Activated T-cell treated with anti-CD3 and anti-CD28 coated beads, Interleukin-2, amount 50 U/mL, for 24 hours (primary cell): ENCODE measurements around the gene TMEM91.

ENCODE experiments used
- DNase-seq: peaks from one replicate; pipeline ENCODE4 v3.0.0-alpha.2; 2020
- H3K27ac Mint-ChIP-seq: 2 replicates; pipeline ENCODE4 v1.8.0; 2020; ENCODE audit warnings: mild to moderate bottlenecking, mixed read lengths
- H3K27me3 Mint-ChIP-seq: 2 replicates; pipeline ENCODE4 v1.8.0; 2020; ENCODE audit warnings: mixed read lengths
- H3K36me3 Mint-ChIP-seq: 2 replicates; pipeline ENCODE4 v1.8.0; 2020; ENCODE audit warnings: low read depth, mixed read lengths
- H3K4me1 Mint-ChIP-seq: 2 replicates; pipeline ENCODE4 v1.8.0; 2020; ENCODE audit warnings: low read depth, mixed read lengths
- H3K4me3 Mint-ChIP-seq: 2 replicates; pipeline ENCODE4 v1.8.0; 2020; ENCODE audit warnings: mild to moderate bottlenecking, moderate library complexity, mixed read lengths
- H3K9me3 Mint-ChIP-seq: 2 replicates; pipeline ENCODE4 v1.8.0; 2020; ENCODE audit warnings: mixed read lengths

Gene TMEM91

GRCh38 chr19:41376241-41376997 lies at the start of gene TMEM91:
TSS of gene TMEM91 (plus strand) at chr19:41376533. CDS start at chr19:41378310, 1,777 bp downstream.
- Mint-ChIP-seq H3K27me3 (no peaks in the 10 kb centered on the region), H3K4me1 (peaks cover 14% of the 10 kb centered on the region), H3K36me3 (peaks cover 2% of the 10 kb centered on the region), H3K27ac (peak within 1 kb of the TSS; percentile 68), H3K9me3 (no peaks in the 10 kb centered on the region), H3K4me3 (peak within 1 kb of the TSS; percentile 65)
- DNase-seq: peak; percentile 50

GRCh38 chr19:41327076-41327575 lies 49.2 kb upstream of the TMEM91 start:
- DNase-seq: no peak
- peak overlapping the region; percentile 98 for H3K27ac Mint-ChIP-seq
- peak overlapping the region; percentile 76 for H3K4me3 Mint-ChIP-seq
- peaks cover 72% of the 10 kb centered on the region for H3K36me3 Mint-ChIP-seq
- H3K9me3 Mint-ChIP-seq: no peaks in the 10 kb centered on the region
- peaks cover 75% of the 10 kb centered on the region for H3K4me1 Mint-ChIP-seq
- H3K27me3 Mint-ChIP-seq: no peaks in the 10 kb centered on the region

- Mint-ChIP-seq H3K9me3 (no peaks in the 10 kb centered on the region), H3K27ac (peak overlapping the region; percentile 99), H3K27me3 (no peaks in the 10 kb centered on the region), H3K4me3 (peak overlapping the region; percentile 77), H3K36me3 (peaks cover 72% of the 10 kb centered on the region), H3K4me1 (peaks cover 75% of the 10 kb centered on the region)
- DNase-seq: peak; percentile 89
Measured at GRCh38 chr19:41327576-41328156, 48.7 kb upstream of the TMEM91 start.

- no peak for DNase-seq
- peaks cover 70% of the 10 kb centered on the region for H3K36me3 Mint-ChIP-seq
Measured at GRCh38 chr19:41328157-41328841, 48.0 kb upstream of the TMEM91 start.

GRCh38 chr19:41328842-41329225 lies 47.5 kb upstream of the TMEM91 start:
- Mint-ChIP-seq H3K36me3 (peaks cover 73% of the 10 kb centered on the region), H3K4me1 (peaks cover 72% of the 10 kb centered on the region), H3K27ac (peak overlapping the region; percentile 99), H3K9me3 (no peaks in the 10 kb centered on the region), H3K4me3 (peak overlapping the region; percentile 77), H3K27me3 (no peaks in the 10 kb centered on the region)
- DNase-seq: no peak

More at GRCh38 chr19:41328157-41328841, 48.0 kb upstream of the TMEM91 start:
- Mint-ChIP-seq H3K27ac (peak overlapping the region; percentile 99), H3K4me3 (peak overlapping the region; percentile 77), H3K27me3 (no peaks in the 10 kb centered on the region), H3K9me3 (no peaks in the 10 kb centered on the region), H3K4me1 (peaks cover 71% of the 10 kb centered on the region)

- H3K36me3 Mint-ChIP-seq: peaks cover 76% of the 10 kb centered on the region
- H3K9me3 Mint-ChIP-seq: no peaks in the 10 kb centered on the region
- H3K4me3 Mint-ChIP-seq: no peak overlapping the region
- peak overlapping the region; percentile 31 for H3K27ac Mint-ChIP-seq
- DNase-seq: no peak
- peaks cover 65% of the 10 kb centered on the region for H3K4me1 Mint-ChIP-seq
- H3K27me3 Mint-ChIP-seq: no peaks in the 10 kb centered on the region
Measured at GRCh38 chr19:41330481-41330880, 45.9 kb upstream of the TMEM91 start.

- no peak for DNase-seq
- Mint-ChIP-seq H3K9me3 (no peaks in the 10 kb centered on the region), H3K27ac (peak overlapping the region; percentile 39), H3K4me1 (peaks cover 64% of the 10 kb centered on the region), H3K27me3 (no peaks in the 10 kb centered on the region), H3K4me3 (no peak overlapping the region), H3K36me3 (peaks cover 80% of the 10 kb centered on the region)
Measured at GRCh38 chr19:41330946-41331678, 45.2 kb upstream of the TMEM91 start.

GRCh38 chr19:41332000-41332399 lies 44.3 kb upstream of the TMEM91 start:
- H3K4me1 Mint-ChIP-seq: peaks cover 57% of the 10 kb centered on the region
- no peak overlapping the region for H3K4me3 Mint-ChIP-seq
- H3K27ac Mint-ChIP-seq: peak overlapping the region; percentile 39
- H3K36me3 Mint-ChIP-seq: peaks cover 78% of the 10 kb centered on the region
- H3K9me3 Mint-ChIP-seq: no peaks in the 10 kb centered on the region
- DNase-seq: no peak
- no peaks in the 10 kb centered on the region for H3K27me3 Mint-ChIP-seq

GRCh38 chr19:41332468-41332867 lies 43.9 kb upstream of the TMEM91 start:
- H3K36me3 Mint-ChIP-seq: peaks cover 80% of the 10 kb centered on the region
- no peaks in the 10 kb centered on the region for H3K9me3 Mint-ChIP-seq
- peaks cover 55% of the 10 kb centered on the region for H3K4me1 Mint-ChIP-seq
- no peaks in the 10 kb centered on the region for H3K27me3 Mint-ChIP-seq
- DNase-seq: no peak
- H3K27ac Mint-ChIP-seq: peak overlapping the region; percentile 39
- H3K4me3 Mint-ChIP-seq: no peak overlapping the region

- no peaks in the 10 kb centered on the region for H3K9me3 Mint-ChIP-seq
- peaks cover 43% of the 10 kb centered on the region for H3K4me1 Mint-ChIP-seq
- no peaks in the 10 kb centered on the region for H3K27me3 Mint-ChIP-seq
- H3K36me3 Mint-ChIP-seq: peaks cover 86% of the 10 kb centered on the region
- peak overlapping the region; percentile 80 for H3K27ac Mint-ChIP-seq
- no peak for DNase-seq
- H3K4me3 Mint-ChIP-seq: no peak overlapping the region
Measured at GRCh38 chr19:41334793-41335192, 41.5 kb upstream of the TMEM91 start.

GRCh38 chr19:41335467-41335866 lies 40.9 kb upstream of the TMEM91 start:
- H3K36me3 Mint-ChIP-seq: peaks cover 89% of the 10 kb centered on the region
- H3K4me3 Mint-ChIP-seq: no peak overlapping the region
- no peaks in the 10 kb centered on the region for H3K9me3 Mint-ChIP-seq
- peaks cover 40% of the 10 kb centered on the region for H3K4me1 Mint-ChIP-seq
- no peaks in the 10 kb centered on the region for H3K27me3 Mint-ChIP-seq
- peak overlapping the region; percentile 71 for H3K27ac Mint-ChIP-seq
- DNase-seq: no peak

GRCh38 chr19:41339936-41340335 lies 36.4 kb upstream of the TMEM91 start:
- no peak overlapping the region for H3K4me3 Mint-ChIP-seq
- DNase-seq: no peak
- H3K27me3 Mint-ChIP-seq: no peaks in the 10 kb centered on the region
- H3K9me3 Mint-ChIP-seq: no peaks in the 10 kb centered on the region
- H3K36me3 Mint-ChIP-seq: peaks cover 94% of the 10 kb centered on the region
- H3K4me1 Mint-ChIP-seq: peaks cover 45% of the 10 kb centered on the region
- no peak overlapping the region for H3K27ac Mint-ChIP-seq

- H3K27ac Mint-ChIP-seq: peak overlapping the region; percentile 73
Measured at GRCh38 chr19:41341669-41342490, 34.5 kb upstream of the TMEM91 start.

More at GRCh38 chr19:41341669-41342490, 34.5 kb upstream of the TMEM91 start:
- H3K27me3 Mint-ChIP-seq: no peaks in the 10 kb centered on the region
- H3K9me3 Mint-ChIP-seq: no peaks in the 10 kb centered on the region
- DNase-seq: peak; percentile 33
- peaks cover 43% of the 10 kb centered on the region for H3K4me1 Mint-ChIP-seq
- H3K36me3 Mint-ChIP-seq: peaks cover 94% of the 10 kb centered on the region
- H3K4me3 Mint-ChIP-seq: no peak overlapping the region
